SK-N-SH (cell line): ENCODE results near the gene TESMIN.

Experiments used
- CHD2 ChIP-seq: fragments of 150-350 bp; IDR thresholded peaks from 2 replicates; pipeline ENCODE4 v1.6.1; 2018; ENCODE audit warnings: low read length; ENCODE audit not compliant: partially characterized antibody
- CTCF ChIP-seq: fragments of 200-600 bp; sonication (generic); IDR thresholded peaks from 2 replicates; pipeline ENCODE4 v1.6.1; 2017; ENCODE audit warnings: antibody characterized with exemption, mild to moderate bottlenecking, moderate library complexity
- POLR2AphosphoS5 ChIP-seq: IDR thresholded peaks from 2 replicates; pipeline ENCODE4 v1.6.1; 2012; ENCODE audit warnings: low read depth, low read length
- REST ChIP-seq: IDR thresholded peaks from 2 replicates; pipeline ENCODE4 v1.6.1; 2012; ENCODE audit warnings: mild to moderate bottlenecking, low read depth, low read length, moderate library complexity
- TEAD4 ChIP-seq: IDR thresholded peaks from 2 replicates; pipeline ENCODE4 v1.4.0; 2012; ENCODE audit warnings: mild to moderate bottlenecking, borderline replicate concordance; ENCODE audit not compliant: insufficient read depth

GRCh38 chr11:68722143-68722542 is 29.2 kb downstream of the TESMIN start:
- TF ChIP-seq CTCF (no peak), TEAD4 (no peak), REST (no peak), CHD2 (no peak), POLR2AphosphoS5 (no peak)
